ENCODE results near the gene LRTM2.
A peak's percentile ranks its signal among the peaks of the same experiment; 100 is the strongest.

LRTM2 gene

DNA sequence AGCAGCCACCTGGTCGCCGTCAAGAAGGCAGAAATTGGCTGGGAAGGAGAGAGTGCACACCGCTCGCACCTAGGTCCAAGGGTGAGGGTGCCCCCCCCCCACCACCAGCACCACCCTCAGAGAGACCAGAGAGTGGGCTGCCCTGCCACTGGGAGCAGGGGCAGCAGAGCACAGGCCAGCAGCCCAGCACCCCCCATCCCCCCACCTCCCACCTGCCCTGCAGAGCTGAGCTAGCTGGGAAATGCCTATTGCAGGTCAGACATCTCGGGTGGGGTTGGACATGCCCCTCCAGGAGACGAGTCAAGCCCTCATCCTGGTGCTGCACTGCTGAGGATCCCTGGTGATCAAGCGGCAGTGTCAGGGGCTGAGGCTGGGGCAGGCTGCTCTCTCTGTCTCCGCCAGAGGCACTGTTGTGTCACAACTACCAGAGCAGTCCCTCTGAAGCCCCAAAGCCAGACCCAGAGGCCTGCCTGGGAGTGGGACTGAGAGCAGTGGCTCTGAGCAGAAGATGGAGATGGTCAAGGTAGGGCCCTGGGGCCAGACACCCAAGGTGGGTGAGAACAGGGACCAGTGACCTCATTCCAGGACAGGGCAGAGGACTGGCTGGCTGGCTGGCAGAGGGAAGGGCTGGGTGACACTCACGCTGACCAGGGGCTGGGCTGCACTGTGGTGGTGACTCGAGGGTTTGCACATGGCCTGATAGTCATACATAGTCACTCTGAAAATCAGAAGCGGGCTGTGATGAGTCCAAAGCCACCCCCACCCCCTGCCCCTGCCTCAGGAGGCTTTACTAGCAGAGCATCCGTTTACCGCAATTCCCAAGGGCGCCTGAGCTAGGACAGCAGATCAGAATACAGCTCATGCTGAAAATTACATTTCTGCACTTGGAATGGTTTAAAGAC, 19.7 kb upstream of the LRTM2 start:
- no CpG with 5 or more reads among the region's 14 CpGs for WGBS, 2 donors (ENCODE audit: extremely low coverage in 2 of 2, insufficient read length in 2 of 2, insufficient replicate concordance in 1 of 2)
- peak overlapping the region; percentile 78 for H2BK15ac ChIP-seq (ENCODE audit: low read length)
- peak overlapping the region; percentile 73 for H2BK5ac ChIP-seq (ENCODE audit: low read length)
- H4K91ac ChIP-seq (ENCODE audit: low read depth, low read length, poor library complexity): peak overlapping the region; percentile 53
- peak; percentile 45 for DNase-seq (ENCODE audit: low spot score)
- peak overlapping the region; percentile 73 for H2BK12ac ChIP-seq (ENCODE audit: low read length)
- no peak overlapping the region for H3K4me2 ChIP-seq (ENCODE audit: insufficient read depth, low read length, poor library complexity, severe bottlenecking)
- H3K36me3 ChIP-seq (replicated peaks in 1 of 2; ENCODE audit: control insufficient read depth in 2 of 2, insufficient read depth in 2 of 2, low read length in 2 of 2): no peaks in the 10 kb centered on the region
- no peak overlapping the region for H2BK120ac ChIP-seq (ENCODE audit: low read depth, low read length)
- peak overlapping the region; percentile 38 for H3K14ac ChIP-seq (ENCODE audit: low read length)
- H2AFZ ChIP-seq (ENCODE audit: low read length): peak overlapping the region; percentile 61
- H2AK5ac ChIP-seq (ENCODE audit: low read depth, low read length): peak overlapping the region; percentile 98
- H3K79me1 ChIP-seq (ENCODE audit: low read depth, low read length): peaks cover 2% of the 10 kb centered on the region
- no peak overlapping the region for H3K4me3 ChIP-seq (ENCODE audit: low read length in 2 of 2)
- peak overlapping the region; percentile 48 for H3K23ac ChIP-seq (ENCODE audit: low read depth, low read length, poor library complexity)
- peak overlapping the region; percentile 53 for H3K4ac ChIP-seq (ENCODE audit: low read length)
- H3K9ac ChIP-seq (ENCODE audit: low read depth, low read length, poor library complexity): peak overlapping the region; percentile 60
- H4K8ac ChIP-seq (ENCODE audit: low read depth, low read length): peak overlapping the region; percentile 65
- peak overlapping the region; percentile 78 for H3K18ac ChIP-seq (ENCODE audit: low read length)
- H3K27me3 ChIP-seq (ENCODE audit: control insufficient read depth in 3 of 3, insufficient read depth in 3 of 3, low read depth in 1 of 3, low read length in 3 of 3): peaks cover 0 to 12% (median 2%) of the 10 kb centered on the region in 3 experiments
- H3K9me3 ChIP-seq (replicated peaks in 1 of 2; ENCODE audit: control insufficient read depth in 2 of 2, insufficient read depth in 1 of 2, low read depth in 1 of 2, low read length in 2 of 2): no peaks in the 10 kb centered on the region
- H3K4me1 ChIP-seq (ENCODE audit: control insufficient read depth in 2 of 2, insufficient read depth in 1 of 2, low read depth in 1 of 2, low read length in 2 of 2): peaks cover 5 to 8% of the 10 kb centered on the region in 2 donors
- H3K27ac ChIP-seq (replicated peaks; ENCODE audit: low read length): no peak overlapping the region

DNA sequence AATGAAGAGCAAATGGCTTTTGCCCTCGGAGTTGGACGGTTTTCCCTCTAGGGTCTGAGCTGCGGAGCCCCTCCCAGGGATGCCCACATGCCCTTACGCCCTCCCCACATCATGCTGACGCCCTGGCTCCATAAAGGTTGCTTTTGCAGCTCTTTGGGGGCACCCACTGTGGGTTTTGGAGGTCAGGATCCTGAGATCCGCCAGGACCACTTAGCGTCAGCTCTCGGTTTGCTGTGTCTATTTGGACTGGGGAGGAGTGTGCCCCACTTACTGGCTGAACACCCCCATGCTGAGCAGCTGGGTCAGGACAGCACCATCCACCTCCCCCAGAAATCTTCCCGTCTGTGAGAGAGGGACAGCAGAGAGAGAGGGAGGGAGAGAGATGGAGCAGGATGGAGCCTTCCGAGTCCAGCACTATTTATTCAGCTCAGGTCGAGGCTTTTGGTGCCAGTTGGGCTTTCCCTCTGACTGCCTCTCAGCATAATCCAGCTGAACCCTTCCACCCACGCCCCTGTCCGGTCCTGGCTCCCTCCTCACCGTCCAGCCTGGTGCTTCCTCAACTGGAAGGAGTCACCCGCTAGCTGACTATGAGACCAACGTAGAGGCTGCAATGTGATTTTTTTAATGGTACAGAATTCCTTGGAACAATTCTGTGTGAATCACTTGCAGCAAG, 18.9 kb upstream of the LRTM2 start:
- no peaks in the 10 kb centered on the region for H3K36me3 ChIP-seq (replicated peaks in 1 of 2; ENCODE audit: control insufficient read depth in 2 of 2, insufficient read depth in 2 of 2, low read length in 2 of 2)
- peaks cover 2 to 3% of the 10 kb centered on the region in 2 donors for H3K4me1 ChIP-seq (ENCODE audit: control insufficient read depth in 2 of 2, insufficient read depth in 1 of 2, low read depth in 1 of 2, low read length in 2 of 2)
- no peak overlapping the region for H3K27ac ChIP-seq (replicated peaks; ENCODE audit: low read length)
- no peaks in the 10 kb centered on the region for H3K9me3 ChIP-seq (replicated peaks in 1 of 2; ENCODE audit: control insufficient read depth in 2 of 2, insufficient read depth in 1 of 2, low read depth in 1 of 2, low read length in 2 of 2)
- peaks cover 2% of the 10 kb centered on the region for H3K79me1 ChIP-seq (ENCODE audit: low read depth, low read length)
- no peak overlapping the region for H3K18ac ChIP-seq (ENCODE audit: low read length)
- H3K14ac ChIP-seq (ENCODE audit: low read length): no peak overlapping the region
- DNase-seq (ENCODE audit: low spot score): no peak
- peaks cover 0 to 9% (median 2%) of the 10 kb centered on the region in 3 experiments for H3K27me3 ChIP-seq (ENCODE audit: control insufficient read depth in 3 of 3, insufficient read depth in 3 of 3, low read depth in 1 of 3, low read length in 3 of 3)
- H4K8ac ChIP-seq (ENCODE audit: low read depth, low read length): peak overlapping the region; percentile 65
- no peak overlapping the region for H2BK5ac ChIP-seq (ENCODE audit: low read length)
- H3K4me2 ChIP-seq (ENCODE audit: insufficient read depth, low read length, poor library complexity, severe bottlenecking): no peak overlapping the region
- no peak overlapping the region for H2BK12ac ChIP-seq (ENCODE audit: low read length)
- peak overlapping the region; percentile 78 for H2BK15ac ChIP-seq (ENCODE audit: low read length)
- no peak overlapping the region for H3K4ac ChIP-seq (ENCODE audit: low read length)
- H2AK5ac ChIP-seq (ENCODE audit: low read depth, low read length): peak overlapping the region; percentile 98
- no peak overlapping the region for H2AFZ ChIP-seq (ENCODE audit: low read length)
- H3K4me3 ChIP-seq (ENCODE audit: low read length in 2 of 2): no peak overlapping the region
- H3K23ac ChIP-seq (ENCODE audit: low read depth, low read length, poor library complexity): no peak overlapping the region
- no peak overlapping the region for H4K91ac ChIP-seq (ENCODE audit: low read depth, low read length, poor library complexity)
- WGBS, 2 donors (ENCODE audit: extremely low coverage in 2 of 2, insufficient read length in 2 of 2, insufficient replicate concordance in 1 of 2): no CpG with 5 or more reads among the region's 16 CpGs
- H2BK120ac ChIP-seq (ENCODE audit: low read depth, low read length): no peak overlapping the region
- H3K9ac ChIP-seq (ENCODE audit: low read depth, low read length, poor library complexity): peak overlapping the region; percentile 40

DNA sequence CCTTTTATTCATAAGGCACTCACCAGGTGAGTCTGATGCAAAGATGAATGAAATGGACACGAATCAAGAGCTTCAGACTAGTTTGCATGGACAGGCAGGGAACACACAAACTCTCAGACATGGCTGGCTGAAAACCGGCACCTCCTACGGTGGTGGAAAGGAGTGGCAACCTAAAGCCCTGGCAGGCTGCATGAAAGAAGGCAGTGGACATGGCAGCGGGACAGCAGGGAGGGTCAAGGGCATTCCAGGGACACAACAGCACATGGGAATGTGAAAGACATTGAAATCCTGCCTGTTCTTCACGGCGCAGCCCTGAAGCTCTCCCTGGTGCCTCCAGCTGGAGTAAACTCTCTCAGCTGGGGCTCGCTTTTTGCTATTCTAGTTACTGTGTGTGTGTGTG, 16.6 kb upstream of the LRTM2 start:
- Histone ChIP-seq H4K91ac (ENCODE audit: low read depth, low read length, poor library complexity) (no peak overlapping the region), H3K27me3 (ENCODE audit: control insufficient read depth in 3 of 3, insufficient read depth in 3 of 3, low read depth in 1 of 3, low read length in 3 of 3) (no peaks in the 10 kb centered on the region), H2BK5ac (ENCODE audit: low read length) (no peak overlapping the region), H3K4me1 (ENCODE audit: control insufficient read depth in 2 of 2, insufficient read depth in 1 of 2, low read depth in 1 of 2, low read length in 2 of 2) (peaks cover 2 to 3% of the 10 kb centered on the region in 2 donors), H2BK12ac (ENCODE audit: low read length) (no peak overlapping the region), H2AFZ (ENCODE audit: low read length) (peak overlapping the region; percentile 91), H2BK120ac (ENCODE audit: low read depth, low read length) (no peak overlapping the region), H3K14ac (ENCODE audit: low read length) (no peak overlapping the region), H3K9ac (ENCODE audit: low read depth, low read length, poor library complexity) (no peak overlapping the region), H2BK15ac (ENCODE audit: low read length) (no peak overlapping the region), H3K79me1 (ENCODE audit: low read depth, low read length) (peaks cover 2% of the 10 kb centered on the region), H3K27ac (replicated peaks; ENCODE audit: low read length) (no peak overlapping the region), H4K8ac (ENCODE audit: low read depth, low read length) (no peak overlapping the region), H2AK5ac (ENCODE audit: low read depth, low read length) (peak overlapping the region; percentile 72), H3K9me3 (replicated peaks in 1 of 2; ENCODE audit: control insufficient read depth in 2 of 2, insufficient read depth in 1 of 2, low read depth in 1 of 2, low read length in 2 of 2) (no peaks in the 10 kb centered on the region), H3K36me3 (replicated peaks in 1 of 2; ENCODE audit: control insufficient read depth in 2 of 2, insufficient read depth in 2 of 2, low read length in 2 of 2) (no peaks in the 10 kb centered on the region), H3K4me2 (ENCODE audit: insufficient read depth, low read length, poor library complexity, severe bottlenecking) (no peak overlapping the region), H3K23ac (ENCODE audit: low read depth, low read length, poor library complexity) (peak overlapping the region; percentile 32), H3K4me3 (ENCODE audit: low read length in 2 of 2) (peak overlapping the region in 1 of 2 donors; percentile 29), H3K4ac (ENCODE audit: low read length) (no peak overlapping the region), H3K18ac (ENCODE audit: low read length) (peak overlapping the region; percentile 19)
- no CpG with 5 or more reads among the region's 7 CpGs for WGBS, 2 donors (ENCODE audit: extremely low coverage in 2 of 2, insufficient read length in 2 of 2, insufficient replicate concordance in 1 of 2)
- no peak for DNase-seq (ENCODE audit: low spot score)
